ENCODE measurements around the gene PIAS4.

Gene PIAS4

DNA sequence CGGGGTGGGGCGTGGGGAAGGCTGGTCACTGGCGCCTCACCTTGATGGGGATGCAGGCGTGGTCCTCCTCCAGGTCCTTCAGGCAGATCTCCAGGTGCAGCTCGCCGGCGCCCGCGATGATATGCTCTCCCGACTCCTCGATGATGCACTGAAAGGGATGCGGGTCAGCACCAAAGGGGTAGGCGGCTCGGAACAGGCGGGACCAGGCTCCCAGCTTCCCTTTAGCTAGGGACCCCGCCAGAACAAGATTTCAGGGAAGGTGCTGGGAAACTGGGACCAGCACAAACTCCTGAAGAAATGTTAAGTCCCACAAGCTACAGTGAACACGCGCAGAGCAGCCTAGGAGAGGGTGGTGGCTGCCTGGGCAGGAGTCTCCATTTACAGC lies 28.3 kb upstream of the PIAS4 start:
- no peak overlapping the region for H3K4me3 ChIP-seq (ENCODE audit: low read depth, low read length)
- TF ChIP-seq, protein P1, sequence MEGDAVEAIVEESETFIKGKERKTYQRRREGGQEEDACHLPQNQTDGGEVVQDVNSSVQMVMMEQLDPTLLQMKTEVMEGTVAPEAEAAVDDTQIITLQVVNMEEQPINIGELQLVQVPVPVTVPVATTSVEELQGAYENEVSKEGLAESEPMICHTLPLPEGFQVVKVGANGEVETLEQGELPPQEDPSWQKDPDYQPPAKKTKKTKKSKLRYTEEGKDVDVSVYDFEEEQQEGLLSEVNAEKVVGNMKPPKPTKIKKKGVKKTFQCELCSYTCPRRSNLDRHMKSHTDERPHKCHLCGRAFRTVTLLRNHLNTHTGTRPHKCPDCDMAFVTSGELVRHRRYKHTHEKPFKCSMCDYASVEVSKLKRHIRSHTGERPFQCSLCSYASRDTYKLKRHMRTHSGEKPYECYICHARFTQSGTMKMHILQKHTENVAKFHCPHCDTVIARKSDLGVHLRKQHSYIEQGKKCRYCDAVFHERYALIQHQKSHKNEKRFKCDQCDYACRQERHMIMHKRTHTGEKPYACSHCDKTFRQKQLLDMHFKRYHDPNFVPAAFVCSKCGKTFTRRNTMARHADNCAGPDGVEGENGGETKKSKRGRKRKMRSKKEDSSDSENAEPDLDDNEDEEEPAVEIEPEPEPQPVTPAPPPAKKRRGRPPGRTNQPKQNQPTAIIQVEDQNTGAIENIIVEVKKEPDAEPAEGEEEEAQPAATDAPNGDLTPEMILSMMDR (IDR thresholded peaks at IDR 0.05; ENCODE audit: low read depth, low read length), result no peak
- in situ Hi-C loops (cut with HindIII; ENCODE audit: low sequenced_read_pairs), result no loop called here
- DNase-seq (ENCODE audit: low read depth, low spot score), result no peak

DNA sequence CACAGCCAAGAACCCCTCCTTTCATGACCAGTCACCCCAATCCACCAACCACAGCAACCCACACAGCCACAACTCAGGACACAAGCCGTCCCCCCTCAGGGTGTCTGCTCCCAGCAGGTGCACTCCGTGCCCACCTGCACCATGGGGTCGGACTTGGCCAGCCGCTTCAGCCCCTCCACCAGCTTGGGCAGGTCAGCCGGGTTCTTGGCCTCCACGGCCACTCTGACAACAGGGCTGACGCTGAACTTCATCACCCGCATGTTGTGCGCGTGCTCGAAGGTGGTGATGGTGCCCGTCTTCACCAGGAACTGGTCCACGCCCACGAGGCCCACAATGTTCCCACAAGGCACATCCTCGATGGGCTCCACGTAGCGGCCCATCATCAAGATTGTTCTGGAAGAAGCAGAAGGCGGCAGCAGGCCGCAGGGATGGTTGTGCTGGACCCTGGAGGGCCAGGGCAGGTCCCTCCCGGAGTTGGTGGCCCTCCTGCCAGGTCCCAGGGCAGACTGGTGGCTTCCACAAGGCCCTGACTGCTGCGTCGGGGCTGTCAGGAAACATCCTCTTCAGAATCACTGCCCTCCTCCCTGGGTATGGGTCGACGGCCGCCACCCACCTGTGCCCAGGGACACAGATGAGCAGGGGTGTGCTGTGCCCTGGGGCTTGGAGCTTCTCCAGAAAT lies 27.7 kb upstream of the PIAS4 start:
- TF ChIP-seq, protein P1 (IDR thresholded peaks at IDR 0.05; ENCODE audit: low read depth, low read length), result no peak
- in situ Hi-C loops (cut with HindIII; ENCODE audit: low sequenced_read_pairs), result no loop called here
- DNase-seq (ENCODE audit: low read depth, low spot score), result no peak
- no peak overlapping the region for H3K4me3 ChIP-seq (ENCODE audit: low read depth, low read length)

DNA sequence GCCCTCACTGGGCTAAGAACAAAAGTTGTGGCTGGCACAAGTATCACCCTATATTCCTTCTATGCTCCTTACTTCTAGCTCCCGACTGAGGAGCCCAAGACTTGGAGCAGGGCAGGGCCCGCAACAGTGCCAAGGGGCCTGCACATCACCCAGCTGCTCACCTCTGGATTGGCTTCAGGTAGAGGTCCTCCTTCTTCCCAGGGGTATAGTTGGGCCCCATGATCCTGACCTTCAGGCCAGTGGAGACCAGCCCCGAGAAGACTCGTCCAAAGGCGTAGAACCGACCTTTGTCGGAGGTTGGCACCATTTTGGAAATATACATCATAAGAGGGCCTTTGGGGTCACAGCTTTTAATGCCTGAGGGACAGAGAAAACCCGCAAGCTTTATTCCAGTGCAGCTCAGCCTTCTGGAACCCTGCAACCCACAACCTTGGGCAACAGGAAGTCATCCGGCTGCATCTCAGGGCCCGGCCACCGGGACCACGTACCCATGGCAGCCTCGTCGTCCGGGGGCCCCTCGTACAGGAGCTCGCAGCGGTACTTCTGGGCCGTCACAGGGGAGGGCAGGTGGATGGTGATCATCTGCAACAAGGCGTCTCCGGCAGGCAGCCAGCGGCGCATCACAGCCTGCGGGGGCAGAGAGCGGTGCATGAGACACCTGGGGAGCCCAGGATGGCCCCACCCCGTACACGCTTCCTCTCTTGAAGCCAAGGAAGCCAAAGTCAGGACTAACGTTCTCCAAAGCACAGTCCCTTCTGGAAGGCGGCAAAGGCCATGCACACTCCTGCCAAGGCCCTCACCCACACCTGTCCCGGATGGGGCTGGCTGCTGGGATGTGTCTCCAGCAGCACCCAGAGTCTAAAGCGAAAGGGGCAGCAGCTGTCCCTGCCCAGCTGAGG lies 26.9 kb upstream of the PIAS4 start:
- TF ChIP-seq, protein P1 (IDR thresholded peaks at IDR 0.05; ENCODE audit: low read depth, low read length), result no peak
- in situ Hi-C loops (cut with HindIII; ENCODE audit: low sequenced_read_pairs), result no loop called here

DNA sequence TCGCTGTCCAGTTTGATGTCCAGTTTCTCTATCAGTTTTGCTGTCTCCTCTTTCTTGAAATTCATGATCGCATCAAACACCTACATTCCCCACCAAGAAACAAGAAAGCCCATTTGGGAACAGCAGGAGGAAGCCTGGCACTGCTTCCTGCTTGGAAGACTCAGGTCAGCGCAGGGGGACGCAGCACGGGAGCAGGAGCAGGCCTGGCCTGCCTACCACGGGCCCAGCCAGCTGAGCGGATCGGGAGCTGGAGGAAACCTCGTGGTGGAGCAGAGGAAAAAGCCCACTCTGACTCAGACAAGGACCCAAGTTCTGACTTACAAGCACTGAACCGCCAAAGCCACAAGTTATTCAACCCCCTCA lies 26.2 kb upstream of the PIAS4 start:
- in situ Hi-C loops (cut with HindIII; ENCODE audit: low sequenced_read_pairs), result no loop called here
- DNase-seq (ENCODE audit: low read depth, low spot score), result no peak
- TF ChIP-seq, protein P1 (IDR thresholded peaks at IDR 0.05; ENCODE audit: low read depth, low read length), result no peak
- no peak overlapping the region for H3K4me3 ChIP-seq (ENCODE audit: low read depth, low read length)

More for the DNA sequence above, 26.9 kb upstream of the PIAS4 start:
- no peak overlapping the region for H3K4me3 ChIP-seq (ENCODE audit: low read depth, low read length)
- DNase-seq (ENCODE audit: low read depth, low spot score), result no peak

DNA sequence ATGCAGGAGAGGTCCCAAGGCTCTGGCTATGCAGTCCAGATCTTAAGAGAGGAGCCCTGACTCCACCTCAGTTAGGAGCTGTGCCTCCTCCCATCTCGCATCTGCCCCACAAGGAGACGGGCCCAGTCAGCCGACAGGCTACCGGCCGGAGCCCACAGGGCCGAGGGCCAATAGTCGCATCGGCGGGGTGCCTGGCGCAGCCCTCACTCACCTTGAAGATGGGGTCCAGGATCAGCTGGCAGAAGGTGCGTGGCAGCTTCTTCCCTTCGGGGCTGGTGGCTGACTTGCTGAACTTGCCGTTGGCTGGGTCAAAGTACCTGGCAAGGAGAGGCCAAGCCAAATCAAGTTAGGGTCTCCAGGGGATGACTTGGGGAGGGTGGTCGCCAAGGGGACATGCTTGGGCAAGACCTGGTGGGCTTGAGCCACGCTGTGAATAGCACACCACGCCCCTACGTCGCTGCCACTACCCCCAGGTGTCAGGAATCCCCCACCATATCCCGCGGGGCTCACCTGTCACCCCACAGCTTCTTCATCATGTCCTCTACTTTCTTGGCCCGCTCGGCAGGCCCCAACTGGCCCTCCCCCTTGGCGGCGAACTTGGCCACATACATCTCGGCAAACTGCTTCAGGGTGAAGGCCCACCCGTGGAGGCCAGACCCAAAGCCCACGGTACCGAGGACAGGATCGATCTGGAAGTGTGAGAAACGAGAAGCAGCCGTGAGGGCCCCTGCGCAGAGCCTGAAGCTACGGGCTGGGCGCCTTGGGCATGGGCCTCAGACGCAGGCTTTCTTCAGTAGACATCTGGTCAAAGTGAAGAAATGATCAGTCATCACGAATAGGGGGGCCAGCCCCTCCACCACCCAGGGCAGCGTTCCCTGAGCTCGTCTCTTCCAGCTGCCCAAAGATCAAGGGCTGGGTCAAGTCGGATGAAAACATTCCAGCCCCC lies 25.5 kb upstream of the PIAS4 start:
- no peak for DNase-seq (ENCODE audit: low read depth, low spot score)
- in situ Hi-C loops (cut with HindIII; ENCODE audit: low sequenced_read_pairs), result no loop called here
- TF ChIP-seq, protein P1 (IDR thresholded peaks at IDR 0.05; ENCODE audit: low read depth, low read length), result no peak
- no peak overlapping the region for H3K4me3 ChIP-seq (ENCODE audit: low read depth, low read length)

Data from astrocyte of the spinal cord (primary cell).